Hindlimb muscle (tissue), 1 donor: ENCODE measurements around the gene PLCE1. TPM values are rescaled to one million over a fixed set of nuclear protein-coding genes. Genes with fewer than 3 reads are reported as not detected.

Experiments used
- DNase-seq: peaks from one replicate; pipeline ENCODE4 v3.0.0-alpha.2; 2013
- polyA plus RNA-seq: library from polyadenylated mRNA; unstranded; fragments of 120-200 nt; gene quantifications from one replicate; pipeline ENCODE4 v1.2.1, GENCODE V29; 2013; ENCODE audit not compliant: insufficient read length

The PLCE1 gene
- polyA plus RNA-seq, 1 donor: 53.4 TPM

DNA sequence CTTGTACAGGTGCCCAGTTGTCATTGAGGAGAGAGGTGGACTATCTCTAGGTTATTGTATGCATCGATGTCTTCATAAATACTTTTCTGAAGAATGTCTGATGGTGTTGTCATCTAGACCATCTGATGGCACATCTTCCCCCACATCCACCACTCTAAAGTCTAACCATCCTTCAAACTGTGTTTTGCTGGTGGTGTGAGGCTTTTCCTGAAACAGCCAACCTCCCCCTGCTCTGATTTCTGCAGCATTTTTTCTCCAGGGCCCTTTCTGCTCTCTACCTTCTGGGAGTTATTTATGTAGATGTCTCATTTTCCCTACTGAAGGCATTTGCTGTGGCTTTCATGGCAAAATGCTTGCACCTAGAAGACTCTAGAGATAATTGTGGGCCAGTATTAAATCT lies 1.5 kb downstream of the PLCE1 start:
- no peak for DNase-seq

DNA sequence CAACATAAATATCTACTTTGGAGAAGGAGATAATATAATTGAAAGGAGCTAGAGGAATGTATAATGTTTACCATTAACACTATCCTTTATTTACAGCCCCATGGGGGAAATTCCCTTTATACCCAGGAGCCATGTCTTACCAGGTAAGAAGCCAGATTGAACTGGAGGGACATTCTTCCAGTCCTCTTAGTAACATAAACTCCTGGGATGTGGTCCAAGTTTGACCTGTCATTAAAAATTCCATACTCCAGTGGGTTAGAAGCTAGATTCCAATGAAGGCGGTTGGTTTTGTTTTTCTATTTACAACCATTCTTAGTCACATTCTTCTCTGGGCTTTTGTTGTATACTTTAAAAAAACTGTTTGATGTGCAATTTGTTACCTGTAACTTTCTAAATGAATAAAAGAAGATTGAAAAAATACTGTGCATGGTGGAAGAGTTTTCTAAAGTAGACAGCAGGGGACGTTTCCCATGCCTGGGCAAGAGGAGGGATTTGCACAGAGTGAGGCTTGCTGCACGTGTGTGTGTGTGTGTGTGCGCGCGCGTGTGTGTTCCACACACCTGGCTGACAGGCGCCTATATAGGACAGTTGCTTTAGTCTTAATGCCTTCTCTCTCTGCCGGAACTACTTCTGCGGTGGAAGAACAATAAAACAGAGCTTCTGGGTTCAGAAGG lies 2.0 kb downstream of the PLCE1 start:
- no peak for DNase-seq

DNA sequence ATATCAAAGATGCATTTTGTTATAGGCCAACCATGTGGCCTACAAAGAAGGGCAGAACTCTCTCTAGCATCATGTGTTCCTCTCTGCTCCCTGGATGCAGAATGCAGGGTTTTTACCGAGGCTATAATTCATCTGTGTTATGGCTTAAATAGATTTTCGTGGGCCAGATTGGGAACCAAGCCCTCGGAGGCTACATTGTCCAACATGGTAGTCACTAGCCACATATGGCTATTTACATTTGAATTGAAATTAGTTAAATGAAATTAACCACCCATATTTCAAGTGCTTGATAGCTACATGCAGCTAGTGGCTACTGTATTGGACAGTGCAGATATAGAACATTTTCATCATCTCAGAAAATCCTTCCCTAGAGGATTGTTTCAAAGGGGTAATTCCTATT lies 2.8 kb downstream of the PLCE1 start:
- no peak for DNase-seq

DNA sequence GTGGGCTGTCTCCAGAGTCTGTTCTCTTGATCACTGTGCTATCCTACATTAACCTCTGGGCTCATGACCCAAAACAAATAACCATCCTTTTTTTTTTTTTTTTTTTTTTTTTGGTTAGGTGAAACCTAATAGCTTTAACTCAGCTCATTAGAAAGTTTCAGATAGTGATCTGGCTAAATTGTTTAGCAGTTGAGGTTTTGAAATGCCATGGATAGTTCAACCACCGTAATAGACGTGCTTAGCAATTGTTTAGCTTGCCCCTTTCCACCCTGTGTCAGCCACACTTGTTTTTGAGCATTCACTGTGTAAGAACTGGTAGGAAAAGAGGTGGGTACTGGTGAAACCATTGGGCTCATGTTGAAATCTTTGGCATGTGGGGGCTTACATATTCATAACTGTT lies 3.8 kb downstream of the PLCE1 start:
- DNase-seq: no peak

DNA sequence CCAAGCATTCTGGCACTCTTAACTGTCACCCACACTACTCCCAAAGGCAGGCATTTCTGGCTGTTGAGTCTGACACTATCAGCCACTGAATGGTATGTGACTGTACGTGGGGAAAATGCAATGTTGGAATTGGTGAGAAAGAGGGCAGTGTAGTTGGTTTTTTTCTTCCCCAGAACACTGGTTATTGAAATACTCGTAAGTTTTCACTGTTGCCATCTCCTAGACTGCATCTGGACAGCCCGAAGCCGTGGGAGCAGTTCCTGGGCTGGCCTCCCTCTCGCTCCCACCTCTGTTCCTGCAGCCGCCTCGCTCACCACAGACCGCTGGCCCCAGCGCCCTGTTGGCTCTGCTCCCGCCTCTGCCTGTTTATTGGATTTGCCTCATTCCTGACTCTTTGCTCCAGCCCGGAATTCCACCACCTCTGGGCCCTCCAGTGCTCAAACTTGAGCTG lies 5.7 kb downstream of the PLCE1 start:
- peak; percentile 67 for DNase-seq

DNA sequence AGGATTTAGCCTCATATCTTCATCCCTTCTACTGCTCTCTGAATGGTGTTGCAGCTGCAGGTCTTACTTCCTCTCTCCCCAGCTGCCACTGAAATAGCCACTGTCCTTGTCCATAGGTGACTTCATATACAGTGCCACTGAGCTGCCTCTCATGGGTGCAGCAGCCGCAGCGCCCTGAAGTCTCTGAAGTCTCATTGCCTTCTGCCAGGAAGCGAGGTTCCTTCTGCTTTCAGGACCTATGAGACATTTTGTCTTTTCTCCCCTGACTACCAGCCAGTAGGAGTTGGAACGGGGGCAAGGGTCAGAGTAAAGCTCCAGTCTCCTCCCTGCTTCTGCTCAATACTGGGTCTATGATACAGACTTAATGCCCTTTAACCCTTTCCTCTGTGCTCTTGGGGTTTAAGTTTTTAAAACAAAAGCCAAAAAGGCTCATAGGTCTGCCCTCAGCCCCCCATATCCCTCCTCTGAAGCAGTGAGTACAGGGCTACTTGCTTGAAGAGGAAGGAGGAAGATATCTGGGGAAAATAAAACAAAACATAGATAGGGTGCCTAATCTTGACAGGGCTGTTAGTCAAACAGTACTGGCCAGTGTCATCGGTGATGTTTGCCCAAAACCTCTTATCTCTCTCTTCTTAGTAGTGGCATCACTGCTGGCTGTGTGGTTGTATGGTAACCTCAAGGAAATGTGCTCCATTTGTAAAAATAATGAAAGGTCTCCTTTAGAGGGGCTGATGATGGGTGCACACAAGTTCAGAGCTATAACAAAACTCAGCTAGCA lies 7.1 kb downstream of the PLCE1 start:
- DNase-seq: no peak

DNA sequence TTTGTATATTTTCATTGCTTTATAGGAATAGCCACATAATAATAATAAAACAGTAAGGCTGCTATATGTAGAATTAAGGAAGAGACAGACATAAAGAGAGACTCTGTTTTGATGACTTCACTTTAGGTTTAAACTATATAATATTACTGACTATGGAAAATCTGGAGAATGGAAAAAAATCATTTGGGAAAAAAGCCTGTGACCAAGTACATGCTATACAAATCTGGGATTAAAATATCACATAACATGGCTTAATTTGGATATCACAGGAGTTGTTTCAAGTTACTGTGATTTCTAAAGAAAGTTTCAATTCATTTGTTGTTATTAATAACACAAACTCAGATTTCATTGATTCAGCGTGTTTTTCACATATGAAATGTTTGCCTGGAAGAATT lies 7.7 kb downstream of the PLCE1 start:
- DNase-seq: no peak

DNA sequence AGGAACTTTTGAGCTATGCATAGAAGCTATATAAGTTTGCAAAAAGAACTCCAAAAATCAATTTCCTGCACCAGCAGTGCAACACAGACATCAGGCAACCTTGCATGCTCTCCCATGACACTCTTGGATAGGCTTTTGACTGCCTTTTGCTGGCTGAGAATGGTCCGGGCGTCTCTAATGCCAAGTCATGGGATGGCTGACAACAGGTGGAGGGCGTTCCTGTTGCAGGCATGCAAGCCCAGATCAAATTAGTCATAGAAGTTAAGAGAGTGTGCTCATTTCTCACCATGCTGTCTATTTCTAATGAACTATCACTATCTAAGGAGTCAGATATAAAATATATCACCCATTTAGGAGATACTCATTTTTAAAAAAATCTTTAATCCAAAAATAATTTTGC lies 8.4 kb downstream of the PLCE1 start:
- no peak for DNase-seq

DNA sequence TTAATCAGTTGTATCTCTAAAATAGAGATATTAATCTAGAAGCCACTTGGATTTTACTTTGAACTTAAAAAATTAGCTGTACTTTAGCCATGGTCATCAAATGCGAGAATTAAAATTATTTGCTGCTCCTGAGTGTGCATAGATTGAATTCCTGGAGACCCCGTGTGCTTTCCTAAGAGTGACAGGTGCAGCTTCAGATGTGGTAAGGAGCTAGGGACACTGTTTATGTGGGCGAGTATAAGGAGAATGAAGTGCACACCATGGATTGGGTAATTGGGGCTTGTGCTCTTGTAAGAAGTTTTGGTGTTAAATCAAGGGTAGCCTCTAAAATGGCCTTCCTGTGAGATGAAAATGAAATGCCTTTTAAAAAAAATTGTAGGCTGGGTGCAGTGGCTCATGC lies 9.8 kb downstream of the PLCE1 start:
- no peak for DNase-seq

DNA sequence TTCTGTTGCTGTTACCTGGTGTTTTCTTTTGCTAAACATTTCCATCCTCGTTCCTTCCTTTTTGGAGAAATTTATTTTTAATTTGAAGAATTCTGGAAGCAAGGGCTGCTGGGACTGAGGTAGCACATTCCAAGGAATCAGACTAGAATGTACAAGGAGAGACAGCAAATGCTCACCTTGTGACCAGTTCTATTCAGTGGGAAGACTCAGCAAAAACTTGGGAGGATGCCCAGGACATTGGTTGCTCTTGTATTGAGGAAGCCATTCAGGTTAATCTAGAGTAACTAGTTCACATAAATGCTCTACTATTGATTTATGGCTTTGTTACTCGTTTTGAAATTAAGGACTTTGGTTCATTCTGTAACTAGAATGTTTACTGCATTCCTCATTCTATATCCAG lies 11.3 kb downstream of the PLCE1 start:
- no peak for DNase-seq

DNA sequence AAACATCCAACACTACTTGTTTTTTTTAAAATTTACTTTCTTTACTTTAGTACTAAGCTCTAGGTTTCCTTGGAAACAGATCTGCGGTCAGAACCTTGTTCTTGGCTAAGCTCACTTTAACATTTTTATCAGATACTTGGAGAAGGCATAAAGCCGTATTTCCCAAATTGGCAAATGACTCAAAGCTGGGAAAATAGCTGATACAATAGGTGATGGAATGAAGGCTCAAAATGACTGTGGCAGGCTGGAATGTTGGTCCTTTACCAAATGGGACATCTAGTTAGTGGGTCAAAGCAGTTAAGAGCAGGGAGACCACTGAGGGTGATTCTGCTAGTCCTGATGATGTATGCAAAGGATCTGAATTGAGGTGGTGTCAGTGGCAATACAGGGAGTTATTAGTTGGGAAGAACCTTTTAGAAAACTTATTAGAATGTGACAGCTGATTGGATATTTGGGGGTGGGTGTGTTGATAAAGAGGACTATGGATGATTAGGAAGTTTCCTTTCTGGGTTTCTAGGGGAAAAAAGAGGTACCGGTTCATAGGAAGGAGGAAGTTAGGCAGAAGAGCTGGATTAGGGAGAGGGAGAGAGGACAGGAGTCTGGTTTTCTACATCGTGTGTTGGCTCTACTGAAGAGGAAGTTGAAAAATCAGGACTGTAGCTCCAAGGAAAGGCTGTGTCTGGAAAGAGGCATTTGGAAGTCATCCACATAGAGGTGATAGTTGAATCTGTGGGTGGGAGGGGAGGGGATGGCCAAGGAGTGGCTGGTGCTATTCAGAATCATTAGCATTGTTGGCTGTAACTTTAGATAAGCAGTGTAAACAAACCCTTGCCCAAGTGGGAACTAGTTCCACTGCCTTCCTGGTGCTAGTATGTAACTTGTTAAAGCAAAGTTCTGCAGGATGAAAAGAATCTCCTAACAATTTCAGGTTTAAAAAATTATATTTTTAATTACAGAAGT lies 13.1 kb downstream of the PLCE1 start:
- no peak for DNase-seq

DNA sequence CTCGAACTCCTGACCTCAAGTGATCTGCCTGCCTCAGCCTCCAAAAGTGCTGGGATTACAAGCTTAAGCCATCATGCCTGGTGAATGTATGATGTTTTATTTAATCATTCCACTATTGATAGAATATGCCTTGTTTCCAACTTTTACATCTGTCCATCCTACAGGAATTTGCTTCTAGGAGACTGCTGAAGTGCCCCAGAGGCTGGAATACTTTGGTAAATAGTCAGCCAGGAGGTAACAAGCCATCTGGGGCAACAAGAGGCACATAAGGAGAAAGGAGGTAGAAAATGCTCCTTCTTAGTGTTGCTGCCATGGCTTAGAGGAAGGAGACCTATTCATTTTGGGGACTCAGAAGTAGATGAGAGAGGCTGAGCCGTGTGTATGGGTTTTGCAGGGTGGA lies 14.8 kb downstream of the PLCE1 start:
- DNase-seq: no peak

DNA sequence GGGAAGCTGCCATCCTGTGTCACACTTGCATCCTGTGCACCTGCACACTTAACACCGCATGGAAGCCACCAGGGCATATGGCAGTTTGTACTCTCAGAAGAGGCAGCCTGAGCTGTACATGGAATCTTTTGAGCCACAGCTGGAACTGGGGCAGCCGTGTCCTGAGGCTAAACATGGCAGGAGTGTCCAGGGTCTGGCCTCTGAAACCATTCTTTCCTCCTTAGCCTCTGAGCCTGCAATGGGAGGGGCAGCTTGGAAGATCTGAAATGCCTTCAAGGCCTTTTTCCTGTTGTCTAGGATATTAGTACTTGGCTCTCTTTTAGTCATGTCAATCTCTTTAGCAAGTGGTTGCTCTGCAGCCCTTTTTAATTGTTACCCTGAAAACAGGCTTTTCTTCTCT lies 16.4 kb downstream of the PLCE1 start:
- DNase-seq: no peak

DNA sequence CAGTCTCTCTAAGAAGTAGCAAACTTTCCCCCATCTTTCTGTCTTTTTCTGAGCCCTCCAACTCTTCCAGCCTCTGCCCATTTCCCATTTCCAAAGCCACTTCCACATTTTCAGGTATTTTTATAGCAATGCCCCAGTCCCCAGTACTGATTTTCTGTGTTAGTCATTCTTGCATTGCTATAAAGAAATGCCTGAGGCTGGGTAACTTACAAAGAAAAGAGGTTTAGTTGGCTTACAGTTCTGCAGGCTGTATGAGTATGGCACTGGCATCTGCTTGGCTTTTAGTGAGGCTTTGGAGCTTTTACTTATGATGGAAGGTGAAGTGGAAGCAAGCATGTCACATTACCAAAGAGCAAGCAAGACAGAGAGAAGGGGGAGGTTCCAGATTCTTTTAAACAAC lies 17.2 kb downstream of the PLCE1 start:
- no peak for DNase-seq

DNA sequence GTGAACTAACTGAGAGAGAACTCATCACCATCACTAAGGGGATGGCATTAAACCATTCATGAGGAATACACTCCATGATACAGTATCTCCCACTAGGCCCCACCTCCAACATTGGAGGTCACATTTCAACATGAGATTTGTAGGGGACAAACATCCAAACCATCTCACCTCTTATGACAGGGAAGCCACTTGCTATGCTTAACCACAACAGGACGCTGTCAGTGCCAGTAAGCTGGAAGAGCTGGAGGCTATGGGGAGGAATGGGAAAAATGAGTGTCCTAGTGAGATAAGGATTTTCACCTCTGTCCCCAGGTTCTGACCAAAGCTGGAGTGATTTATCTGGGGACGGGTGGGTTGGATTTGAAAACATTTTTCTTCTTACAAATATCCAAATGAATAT lies 17.6 kb downstream of the PLCE1 start:
- DNase-seq: no peak

DNA sequence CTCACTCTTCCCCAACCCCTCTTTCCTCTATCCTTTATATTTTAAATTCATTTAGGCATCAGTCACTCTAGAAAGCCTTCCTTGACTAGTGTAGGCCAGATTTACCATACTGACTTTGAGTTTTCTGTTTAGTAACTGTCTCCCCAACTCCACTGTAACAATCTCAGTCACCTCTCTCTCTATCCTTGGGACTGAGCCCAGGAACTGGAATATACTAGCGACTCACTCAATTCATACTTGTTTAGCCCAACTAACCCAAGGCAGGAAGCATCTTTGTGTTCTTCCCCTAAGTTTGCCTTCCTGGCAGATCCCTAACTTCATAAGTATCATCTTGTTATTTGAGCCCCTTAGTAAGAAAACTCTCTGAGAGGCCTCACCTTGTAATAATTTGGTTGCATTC lies 19.1 kb downstream of the PLCE1 start:
- DNase-seq: no peak

DNA sequence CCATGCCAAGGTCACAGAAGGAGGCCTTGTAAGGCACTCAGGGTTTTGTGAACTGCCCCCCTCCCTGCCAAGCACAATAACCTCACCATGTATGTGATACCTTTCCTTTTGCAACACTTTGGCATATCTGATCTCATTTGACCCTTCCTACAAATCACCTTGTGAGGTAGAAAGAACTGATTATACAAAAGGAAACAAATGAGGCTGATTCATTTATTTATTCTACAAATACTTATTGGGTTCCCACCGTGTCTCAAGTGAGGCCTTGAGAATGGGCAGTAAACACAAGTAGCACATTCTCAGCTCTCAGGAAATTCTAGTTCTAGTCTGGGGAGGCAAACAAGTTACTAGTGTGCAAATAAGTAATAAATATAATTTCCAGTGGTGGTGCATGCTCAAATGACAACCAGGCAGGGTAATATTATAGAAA lies 19.6 kb downstream of the PLCE1 start:
- DNase-seq: no peak

DNA sequence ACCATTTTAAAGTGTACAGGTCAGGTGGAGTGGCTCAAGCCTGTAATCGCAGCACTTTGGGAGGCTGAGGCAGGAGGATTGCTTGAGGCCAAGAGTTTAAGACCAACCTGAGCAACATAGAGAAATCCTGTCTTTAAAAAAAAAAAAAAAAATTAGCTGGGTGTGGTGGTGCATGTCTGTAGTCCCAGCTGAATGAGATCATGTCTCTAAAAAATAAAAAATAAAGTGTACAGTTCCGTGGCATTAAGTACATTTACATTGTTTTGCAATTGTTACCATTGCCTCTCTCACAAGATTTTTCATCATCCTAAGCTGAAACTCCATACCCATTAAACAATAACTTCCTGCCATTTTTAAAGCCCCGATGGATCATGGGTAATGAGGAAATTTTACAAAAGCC lies 20.6 kb downstream of the PLCE1 start:
- DNase-seq: no peak

DNA sequence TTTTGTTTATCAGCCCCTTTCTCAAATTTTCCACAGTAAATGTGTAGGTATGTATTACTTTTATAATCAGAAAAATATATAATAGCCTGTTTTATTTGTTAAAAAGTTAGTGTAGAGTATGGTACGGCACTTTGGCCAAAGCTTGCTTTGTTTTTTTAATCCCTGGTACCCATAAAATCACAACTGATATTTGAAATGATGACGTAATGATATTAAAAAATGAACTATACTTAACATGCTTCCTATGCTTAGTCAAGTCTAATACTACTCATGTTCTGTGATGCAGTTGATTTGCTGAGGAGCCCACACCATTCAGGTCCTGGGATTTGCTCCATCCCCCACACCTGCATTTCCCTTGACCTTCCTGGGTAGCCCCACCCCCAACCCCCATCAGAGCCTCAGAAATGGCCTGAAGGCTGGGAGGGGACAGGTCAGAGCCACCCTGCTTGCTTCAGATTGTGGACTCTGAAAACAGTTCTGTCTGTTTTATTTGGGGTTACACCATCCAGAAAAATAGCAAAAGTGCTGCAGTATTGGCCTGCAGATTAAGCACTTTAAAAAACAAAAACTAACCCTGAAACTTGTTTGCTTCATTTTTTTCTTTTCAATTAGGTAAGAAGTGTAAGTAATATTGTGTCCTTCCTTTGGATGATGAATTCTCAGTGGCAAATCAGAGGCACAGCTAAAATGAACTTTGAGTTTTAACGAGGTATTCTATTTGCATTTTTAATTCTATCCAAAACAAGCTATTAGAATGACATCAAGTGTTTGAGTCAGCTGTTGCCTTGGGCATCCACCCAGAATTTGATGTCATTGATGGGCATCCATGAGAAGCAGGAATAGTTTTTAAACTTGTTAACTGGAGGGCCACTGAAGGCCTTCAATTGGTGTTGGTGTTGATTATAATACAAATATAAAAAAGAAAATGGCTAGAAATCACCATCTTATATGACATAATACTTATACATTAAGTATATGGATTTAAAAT lies 23.3 kb downstream of the PLCE1 start:
- no peak for DNase-seq

DNA sequence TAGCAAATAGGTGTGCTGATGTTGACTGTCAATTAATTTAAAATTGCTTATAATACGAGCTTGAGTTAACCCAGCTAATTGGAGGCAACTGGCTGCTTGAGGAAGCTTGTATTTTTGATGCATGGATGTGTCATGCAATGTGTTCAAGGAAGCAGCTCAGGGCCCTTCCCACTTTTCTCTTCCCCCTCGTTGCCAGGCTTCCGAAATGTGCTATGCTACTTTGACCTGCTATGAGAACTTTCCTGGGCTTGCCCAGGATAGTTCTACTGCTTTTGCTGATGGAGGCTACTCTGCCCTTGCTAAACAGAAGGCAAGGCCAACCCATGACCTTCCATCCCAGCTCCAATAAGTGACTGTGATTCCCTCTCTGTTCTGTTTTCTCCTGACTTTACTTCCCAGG lies 24.4 kb downstream of the PLCE1 start:
- no peak for DNase-seq

DNA sequence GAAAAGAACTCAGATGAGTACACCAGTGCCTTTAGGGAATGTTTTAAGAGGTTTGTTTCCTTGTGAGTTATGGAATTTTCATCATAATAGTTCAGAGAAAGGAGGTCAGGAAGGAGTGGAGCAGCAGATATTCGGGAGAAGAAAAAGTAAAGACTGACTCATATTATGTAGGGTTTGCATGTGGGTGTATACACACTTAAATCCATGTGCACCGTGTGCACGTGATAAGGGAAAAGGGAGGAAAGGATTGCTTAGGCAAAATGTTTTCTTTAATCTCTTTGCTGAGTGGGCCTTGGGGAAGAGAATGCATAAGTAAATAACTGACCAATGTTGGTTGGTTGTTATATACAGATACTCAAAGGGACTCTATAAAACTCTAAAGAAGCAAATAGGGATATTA lies 30.2 kb downstream of the PLCE1 start:
- DNase-seq: no peak

DNA sequence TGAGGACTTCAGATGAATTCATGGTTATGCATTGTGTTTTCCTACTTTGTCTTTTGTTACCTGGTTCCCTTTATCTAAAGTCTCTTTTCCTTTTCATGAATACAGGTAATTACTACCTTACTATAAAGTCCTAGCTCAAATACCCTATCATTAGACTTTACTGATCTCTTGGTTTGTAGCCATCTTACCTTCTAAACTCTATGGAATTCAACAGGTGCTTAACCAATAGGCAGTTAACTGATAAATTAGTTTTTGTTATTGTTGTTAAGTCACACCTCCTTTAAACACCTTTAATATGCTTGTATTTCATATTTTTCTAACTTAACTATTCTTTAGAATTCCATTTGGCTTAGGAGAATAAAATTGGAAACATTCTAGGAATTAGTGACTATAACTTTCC lies 30.7 kb downstream of the PLCE1 start:
- no peak for DNase-seq
